ENCODE data around the gene LDLRAD4.

The LDLRAD4 gene

GRCh38 chr18:13501543-13501887 is 283.0 kb downstream of the LDLRAD4 start:
- H2BK5ac ChIP-seq (ENCODE audit: low read depth, low read length, poor library complexity, severe bottlenecking), result peak overlapping the region; percentile 79
- H2BK120ac ChIP-seq (ENCODE audit: low read depth, low read length), result no peak overlapping the region
- no peak overlapping the region for H2BK12ac ChIP-seq (ENCODE audit: low read length in 2 of 2)
- DNase-seq, result no peak
- H4K8ac ChIP-seq (ENCODE audit: low read length), result no peak overlapping the region
- H2AFZ ChIP-seq (ENCODE audit: low read depth, low read length), result no peak overlapping the region
- H3K4me1 ChIP-seq (ENCODE audit: control insufficient read depth, insufficient read depth, low read depth, low read length), result peaks cover 6% of the 10 kb centered on the region
- no peak overlapping the region for H3K14ac ChIP-seq (ENCODE audit: low read length in 2 of 2)
- H3K9ac ChIP-seq (ENCODE audit: low read length), result no peak overlapping the region
- H3K9me3 ChIP-seq (ENCODE audit: control insufficient read depth, low read length), result peaks cover 6% of the 10 kb centered on the region
- peaks cover 16 to 38% of the 10 kb centered on the region in 2 experiments for H3K27me3 ChIP-seq (ENCODE audit: control insufficient read depth in 1 of 2, insufficient read depth in 1 of 2, low read length in 2 of 2)
- no peaks in the 10 kb centered on the region for H3K79me1 ChIP-seq (replicated peaks; ENCODE audit: low read length, poor library complexity, severe bottlenecking)
- H3K4me2 ChIP-seq (ENCODE audit: low read length, poor library complexity, severe bottlenecking), result no peak overlapping the region
- no peaks in the 10 kb centered on the region for H3K36me3 ChIP-seq (ENCODE audit: control insufficient read depth in 1 of 2, insufficient read depth in 2 of 2, low read depth in 1 of 2, low read length in 2 of 2)
- no peak overlapping the region for H3K23ac ChIP-seq (ENCODE audit: low read length in 2 of 2)
- WGBS, result 80% methylated on average over 6 of the region's 6 CpGs
- no peak overlapping the region for H2BK15ac ChIP-seq (ENCODE audit: low read depth, poor library complexity, severe bottlenecking)
- no peak overlapping the region for H2AK5ac ChIP-seq (ENCODE audit: low read length, severe bottlenecking)
- no peak overlapping the region for H4K91ac ChIP-seq (ENCODE audit: low read length)
- H3K18ac ChIP-seq (ENCODE audit: low read depth in 1 of 2, low read length in 2 of 2), result no peak overlapping the region
- H3K4ac ChIP-seq (ENCODE audit: low read depth in 1 of 2, low read length in 2 of 2), result no peak overlapping the region
- no peak overlapping the region for H3K4me3 ChIP-seq (ENCODE audit: insufficient read depth in 1 of 2, low read depth in 1 of 2, low read length in 2 of 2)
- peak overlapping the region; percentile 2 for H3K27ac ChIP-seq (ENCODE audit: low read length, poor library complexity, severe bottlenecking)

- peaks cover 16 to 38% of the 10 kb centered on the region in 2 experiments for H3K27me3 ChIP-seq (ENCODE audit: control insufficient read depth in 1 of 2, insufficient read depth in 1 of 2, low read length in 2 of 2)
- no peak for DNase-seq
- no peak overlapping the region for H3K4me3 ChIP-seq (ENCODE audit: insufficient read depth in 1 of 2, low read depth in 1 of 2, low read length in 2 of 2)
- H3K4me1 ChIP-seq (ENCODE audit: control insufficient read depth, insufficient read depth, low read depth, low read length), result peaks cover 6% of the 10 kb centered on the region
- no peak overlapping the region for H4K8ac ChIP-seq (ENCODE audit: low read length)
- no peaks in the 10 kb centered on the region for H3K36me3 ChIP-seq (ENCODE audit: control insufficient read depth in 1 of 2, insufficient read depth in 2 of 2, low read depth in 1 of 2, low read length in 2 of 2)
- H3K18ac ChIP-seq (ENCODE audit: low read depth in 1 of 2, low read length in 2 of 2), result no peak overlapping the region
- no peak overlapping the region for H2AK5ac ChIP-seq (ENCODE audit: low read length, severe bottlenecking)
- H3K9ac ChIP-seq (ENCODE audit: low read length), result no peak overlapping the region
- H4K91ac ChIP-seq (ENCODE audit: low read length), result no peak overlapping the region
- H2BK12ac ChIP-seq (ENCODE audit: low read length in 2 of 2), result no peak overlapping the region
- H2BK15ac ChIP-seq (ENCODE audit: low read depth, poor library complexity, severe bottlenecking), result no peak overlapping the region
- H2BK120ac ChIP-seq (ENCODE audit: low read depth, low read length), result no peak overlapping the region
- peaks cover 6% of the 10 kb centered on the region for H3K9me3 ChIP-seq (ENCODE audit: control insufficient read depth, low read length)
- H3K4ac ChIP-seq (ENCODE audit: low read depth in 1 of 2, low read length in 2 of 2), result no peak overlapping the region
- no peak overlapping the region for H3K27ac ChIP-seq (ENCODE audit: low read length, poor library complexity, severe bottlenecking)
- no peak overlapping the region for H3K14ac ChIP-seq (ENCODE audit: low read length in 2 of 2)
- H2AFZ ChIP-seq (ENCODE audit: low read depth, low read length), result no peak overlapping the region
- WGBS, result 64% methylated on average over 8 of the region's 8 CpGs
- H3K79me1 ChIP-seq (replicated peaks; ENCODE audit: low read length, poor library complexity, severe bottlenecking), result no peaks in the 10 kb centered on the region
- H3K4me2 ChIP-seq (ENCODE audit: low read length, poor library complexity, severe bottlenecking), result no peak overlapping the region
- no peak overlapping the region for H3K23ac ChIP-seq (ENCODE audit: low read length in 2 of 2)
- H2BK5ac ChIP-seq (ENCODE audit: low read depth, low read length, poor library complexity, severe bottlenecking), result no peak overlapping the region
Measured at GRCh38 chr18:13501891-13502290, 283.3 kb downstream of the LDLRAD4 start.

- no peak overlapping the region for H2BK15ac ChIP-seq (ENCODE audit: low read depth, poor library complexity, severe bottlenecking)
- peaks cover 16 to 38% of the 10 kb centered on the region in 2 experiments for H3K27me3 ChIP-seq (ENCODE audit: control insufficient read depth in 1 of 2, insufficient read depth in 1 of 2, low read length in 2 of 2)
- H2BK120ac ChIP-seq (ENCODE audit: low read depth, low read length), result no peak overlapping the region
- H2AFZ ChIP-seq (ENCODE audit: low read depth, low read length), result no peak overlapping the region
- no peak overlapping the region for H3K23ac ChIP-seq (ENCODE audit: low read length in 2 of 2)
- no peak overlapping the region for H3K4me2 ChIP-seq (ENCODE audit: low read length, poor library complexity, severe bottlenecking)
- H2BK5ac ChIP-seq (ENCODE audit: low read depth, low read length, poor library complexity, severe bottlenecking), result no peak overlapping the region
- no peak overlapping the region for H3K18ac ChIP-seq (ENCODE audit: low read depth in 1 of 2, low read length in 2 of 2)
- H3K36me3 ChIP-seq (ENCODE audit: control insufficient read depth in 1 of 2, insufficient read depth in 2 of 2, low read depth in 1 of 2, low read length in 2 of 2), result no peaks in the 10 kb centered on the region
- H3K27ac ChIP-seq (ENCODE audit: low read length, poor library complexity, severe bottlenecking), result no peak overlapping the region
- H3K4me3 ChIP-seq (ENCODE audit: insufficient read depth in 1 of 2, low read depth in 1 of 2, low read length in 2 of 2), result no peak overlapping the region
- no peak overlapping the region for H3K14ac ChIP-seq (ENCODE audit: low read length in 2 of 2)
- H4K8ac ChIP-seq (ENCODE audit: low read length), result no peak overlapping the region
- peaks cover 6% of the 10 kb centered on the region for H3K9me3 ChIP-seq (ENCODE audit: control insufficient read depth, low read length)
- 79% methylated on average over 8 of the region's 8 CpGs for WGBS
- no peak overlapping the region for H3K9ac ChIP-seq (ENCODE audit: low read length)
- no peak overlapping the region for H4K91ac ChIP-seq (ENCODE audit: low read length)
- DNase-seq, result no peak
- peak overlapping the region; percentile 14 for H2AK5ac ChIP-seq (ENCODE audit: low read length, severe bottlenecking)
- H3K4ac ChIP-seq (ENCODE audit: low read depth in 1 of 2, low read length in 2 of 2), result no peak overlapping the region
- no peak overlapping the region for H2BK12ac ChIP-seq (ENCODE audit: low read length in 2 of 2)
- H3K79me1 ChIP-seq (replicated peaks; ENCODE audit: low read length, poor library complexity, severe bottlenecking), result no peaks in the 10 kb centered on the region
- H3K4me1 ChIP-seq (ENCODE audit: control insufficient read depth, insufficient read depth, low read depth, low read length), result peaks cover 6% of the 10 kb centered on the region
Measured at GRCh38 chr18:13502585-13502984, 284.0 kb downstream of the LDLRAD4 start.

- H3K14ac ChIP-seq (ENCODE audit: low read length in 2 of 2), result no peak overlapping the region
- H3K79me1 ChIP-seq (replicated peaks; ENCODE audit: low read length, poor library complexity, severe bottlenecking), result no peaks in the 10 kb centered on the region
- no peak overlapping the region for H2BK120ac ChIP-seq (ENCODE audit: low read depth, low read length)
- no peak for DNase-seq
- no peak overlapping the region for H3K27ac ChIP-seq (ENCODE audit: low read length, poor library complexity, severe bottlenecking)
- H3K4ac ChIP-seq (ENCODE audit: low read depth in 1 of 2, low read length in 2 of 2), result no peak overlapping the region
- H4K91ac ChIP-seq (ENCODE audit: low read length), result no peak overlapping the region
- no peaks in the 10 kb centered on the region for H3K36me3 ChIP-seq (ENCODE audit: control insufficient read depth in 1 of 2, insufficient read depth in 2 of 2, low read depth in 1 of 2, low read length in 2 of 2)
- WGBS, result 68% methylated on average over 6 of the region's 6 CpGs
- H2AK5ac ChIP-seq (ENCODE audit: low read length, severe bottlenecking), result no peak overlapping the region
- H3K9me3 ChIP-seq (ENCODE audit: control insufficient read depth, low read length), result peaks cover 6% of the 10 kb centered on the region
- no peak overlapping the region for H3K9ac ChIP-seq (ENCODE audit: low read length)
- H3K4me3 ChIP-seq (ENCODE audit: insufficient read depth in 1 of 2, low read depth in 1 of 2, low read length in 2 of 2), result no peak overlapping the region
- H2BK5ac ChIP-seq (ENCODE audit: low read depth, low read length, poor library complexity, severe bottlenecking), result no peak overlapping the region
- no peak overlapping the region for H3K4me2 ChIP-seq (ENCODE audit: low read length, poor library complexity, severe bottlenecking)
- peaks cover 16 to 38% of the 10 kb centered on the region in 2 experiments for H3K27me3 ChIP-seq (ENCODE audit: control insufficient read depth in 1 of 2, insufficient read depth in 1 of 2, low read length in 2 of 2)
- no peak overlapping the region for H4K8ac ChIP-seq (ENCODE audit: low read length)
- H3K23ac ChIP-seq (ENCODE audit: low read length in 2 of 2), result no peak overlapping the region
- no peak overlapping the region for H2BK15ac ChIP-seq (ENCODE audit: low read depth, poor library complexity, severe bottlenecking)
- H3K4me1 ChIP-seq (ENCODE audit: control insufficient read depth, insufficient read depth, low read depth, low read length), result peaks cover 6% of the 10 kb centered on the region
- H2AFZ ChIP-seq (ENCODE audit: low read depth, low read length), result no peak overlapping the region
- H2BK12ac ChIP-seq (ENCODE audit: low read length in 2 of 2), result no peak overlapping the region
- no peak overlapping the region for H3K18ac ChIP-seq (ENCODE audit: low read depth in 1 of 2, low read length in 2 of 2)
Measured at GRCh38 chr18:13503836-13504235, 285.3 kb downstream of the LDLRAD4 start.

All from mesenchymal stem cell (in vitro differentiated cells and primary cell).